GM12872 (cell line): ENCODE measurements around the gene ALDH1B1.
A peak's percentile ranks its signal among the peaks of the same experiment; 100 is the strongest.

Experiments
- CTCF ChIP-seq: IDR thresholded peaks from 3 replicates; pipeline ENCODE4 v1.5.1; 2011; ENCODE audit warnings: low read depth, mild to moderate bottlenecking, low read length, moderate library complexity; ENCODE audit not compliant: insufficient read depth

Gene ALDH1B1

GRCh38 chr9:38358390-38359296 lies 33.9 kb upstream of the ALDH1B1 start:
- no peak for TF ChIP-seq CTCF

- TF ChIP-seq CTCF = no peak
Observed at GRCh38 chr9:38359297-38359653, 33.2 kb upstream of the ALDH1B1 start.

- TF ChIP-seq CTCF = no peak
Observed at GRCh38 chr9:38359689-38360385, 32.7 kb upstream of the ALDH1B1 start.

GRCh38 chr9:38360839-38361472 lies 31.5 kb upstream of the ALDH1B1 start:
- no peak for TF ChIP-seq CTCF

GRCh38 chr9:38361473-38361850 lies 31.0 kb upstream of the ALDH1B1 start:
- no peak for TF ChIP-seq CTCF

- peak; percentile 69 for TF ChIP-seq CTCF
Observed at GRCh38 chr9:38362852-38363588, 29.5 kb upstream of the ALDH1B1 start.

GRCh38 chr9:38363589-38363925 lies 28.9 kb upstream of the ALDH1B1 start:
- TF ChIP-seq CTCF = no peak
